CD4-positive, alpha-beta T cell treated with Interleukin-12 subunit alpha and Interleukin-12 subunit beta, for 1 hour (primary cell): Measurements from ENCODE around the gene EGR4.

Experiments
- DNase-seq: peaks from one replicate; pipeline ENCODE4 v3.0.0-alpha.2; 2020

Gene EGR4

DNA sequence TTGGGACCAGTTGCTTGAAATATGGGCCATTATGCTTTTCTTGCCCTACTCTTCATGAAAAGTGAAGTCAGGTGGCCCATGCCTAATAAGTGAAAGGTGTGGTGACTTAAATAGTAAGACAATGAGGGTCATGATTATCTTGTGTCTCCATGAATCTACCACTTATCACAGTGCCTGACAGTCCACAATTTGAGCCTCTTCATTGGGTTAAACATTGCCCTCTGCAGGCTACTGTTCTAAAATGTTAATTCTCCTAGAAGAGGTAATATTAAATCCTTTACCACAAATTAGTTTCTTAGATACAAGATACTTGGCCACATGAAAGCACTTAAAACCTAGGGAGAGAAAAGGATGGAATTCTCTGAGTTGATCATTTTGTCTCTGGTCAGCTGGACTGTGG, 4.0 kb downstream of the EGR4 start:
- DNase-seq = no peak

- DNase-seq = no peak
Measured at GRCh38 chr2:73286134-73286655, 7.2 kb downstream of the EGR4 start.

- peak; percentile 25 for DNase-seq
Measured at GRCh38 chr2:73285159-73285739, 8.1 kb downstream of the EGR4 start.

- peak; percentile 74 for DNase-seq
Measured at GRCh38 chr2:73284296-73285158, 8.8 kb downstream of the EGR4 start, which contains the start of gene FBXO41. Gene FBXO41 (minus strand): TSS chr2:73284478. CDS start chr2:73269630, 14,848 bp downstream.

DNA sequence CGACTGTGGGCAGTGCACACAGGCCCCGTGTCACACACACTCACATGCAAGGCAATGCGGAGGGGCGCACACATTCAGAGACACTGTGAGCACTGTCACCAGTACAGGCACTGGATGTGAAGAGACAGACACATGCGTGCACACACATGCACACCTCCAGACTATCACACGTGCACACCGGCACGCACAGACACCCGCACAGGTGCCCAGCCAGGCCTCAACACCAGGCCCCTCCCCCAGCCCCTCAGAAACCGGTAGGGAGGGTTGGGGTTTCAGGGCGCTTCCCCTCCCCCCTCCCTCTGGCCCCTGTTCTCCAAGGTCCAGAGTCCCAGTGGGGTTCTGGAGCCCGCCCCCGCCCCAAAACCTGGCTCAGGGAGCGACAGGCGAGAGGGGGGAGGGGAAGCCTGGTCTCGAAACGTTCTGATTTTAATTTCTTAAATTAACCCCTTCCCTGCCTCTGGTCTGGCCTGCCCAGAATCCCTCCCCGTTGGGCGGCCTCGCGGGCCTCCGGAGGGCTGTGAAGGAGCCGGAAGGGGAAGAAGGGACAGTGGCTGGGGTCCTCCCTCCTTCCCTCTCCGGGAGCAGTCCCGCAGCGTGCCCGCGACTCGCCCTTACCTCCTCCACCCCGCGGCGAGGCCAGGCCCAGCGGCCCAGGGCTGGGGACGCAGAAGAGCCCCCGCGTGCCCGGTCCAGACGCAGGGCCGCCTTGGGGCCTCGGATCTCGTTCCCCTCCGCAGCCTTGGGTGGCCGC, 9.6 kb downstream of the EGR4 start:
- DNase-seq = no peak

GRCh38 chr2:73282924-73283544, 10.3 kb downstream of the EGR4 start:
- DNase-seq = no peak

DNA sequence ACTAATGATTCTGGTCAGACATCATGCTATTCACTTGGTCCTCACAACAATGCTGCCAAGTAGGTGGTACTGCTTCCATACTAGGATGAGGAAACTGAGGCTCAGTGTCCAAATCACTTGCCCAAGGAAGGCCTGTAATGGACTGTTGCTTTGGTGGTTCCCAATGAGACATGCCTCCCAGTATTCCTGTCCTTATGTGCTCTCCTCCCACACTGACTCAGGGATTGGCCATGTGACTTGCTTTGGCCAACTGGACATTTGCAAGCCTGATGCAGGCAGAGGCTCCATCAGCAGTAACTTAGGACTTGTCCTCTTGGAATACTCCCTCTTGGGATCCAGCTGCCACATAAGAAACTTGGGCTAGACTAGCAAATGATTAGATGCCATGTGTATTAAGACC, 12.1 kb downstream of the EGR4 start:
- no peak for DNase-seq

- no peak for DNase-seq
Measured at GRCh38 chr2:73279852-73280251, 13.5 kb downstream of the EGR4 start.

DNA sequence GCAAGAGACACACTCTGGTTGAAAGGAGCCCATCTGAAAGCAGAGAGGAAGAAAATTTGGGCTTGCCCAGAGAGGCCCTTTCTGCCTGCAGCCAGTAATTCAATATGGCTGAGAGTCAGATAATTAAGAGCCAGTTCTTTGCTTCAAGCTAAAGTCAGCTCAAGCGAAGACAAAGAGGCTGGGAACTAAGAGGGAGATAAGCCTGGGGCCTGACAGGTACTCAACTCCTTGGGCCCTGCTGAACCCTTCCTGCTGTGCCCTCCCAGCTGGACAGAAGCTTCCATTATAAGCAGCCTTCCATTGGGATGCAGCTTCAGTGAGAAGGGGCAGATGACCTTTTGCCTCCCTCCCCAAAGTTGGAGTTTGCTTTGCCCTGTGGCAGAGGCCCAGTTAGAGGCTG, 21.1 kb downstream of the EGR4 start:
- no peak for DNase-seq

GRCh38 chr2:73269686-73270465, 23.5 kb downstream of the EGR4 start:
- no peak for DNase-seq

DNA sequence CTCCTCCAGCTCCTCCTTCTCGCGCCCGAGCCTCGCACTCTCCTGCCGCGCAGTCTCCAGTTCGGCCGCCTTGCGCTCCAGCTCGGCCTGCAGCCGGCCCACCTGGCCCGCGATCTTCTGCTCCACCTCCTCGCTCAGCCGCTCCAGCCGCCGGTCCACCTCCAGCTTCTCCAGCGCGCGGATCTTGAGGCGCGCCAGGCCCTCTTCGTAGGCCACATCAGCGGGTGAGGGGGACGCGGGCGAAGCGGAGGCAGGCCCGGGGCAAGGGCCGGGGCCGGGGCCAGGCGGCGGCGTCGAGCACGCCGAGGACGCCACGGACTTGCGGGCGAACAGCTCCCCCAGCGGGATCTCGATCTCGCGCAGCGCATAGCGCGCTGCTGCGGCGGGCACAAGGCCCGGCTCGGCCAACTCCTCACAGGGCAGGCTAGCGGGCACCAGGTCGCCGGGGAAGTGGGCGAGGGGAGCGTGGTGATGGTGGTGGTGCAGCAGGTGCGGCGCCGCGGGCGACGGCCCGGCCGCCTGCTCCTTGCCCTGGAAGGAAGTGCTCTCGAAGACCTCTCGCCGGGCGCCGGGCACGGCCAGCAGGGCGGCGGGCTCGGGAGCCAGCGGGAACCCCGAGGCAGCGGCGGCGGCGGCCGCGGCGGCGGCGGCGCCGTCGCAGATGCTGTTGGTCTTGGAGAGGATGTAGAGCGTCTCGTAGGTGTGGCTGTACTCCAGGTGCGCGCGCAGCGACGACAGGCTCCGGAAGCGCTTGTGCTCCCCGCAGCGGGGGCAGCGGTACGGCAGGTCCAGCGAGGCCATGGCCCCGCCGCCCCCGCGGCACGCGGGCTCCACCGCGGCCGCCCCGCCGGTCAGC, 24.3 kb downstream of the EGR4 start:
- peak; percentile 87 for DNase-seq

GRCh38 chr2:73268366-73268829, 24.9 kb downstream of the EGR4 start:
- DNase-seq = no peak

GRCh38 chr2:73267008-73267407, 26.3 kb downstream of the EGR4 start:
- DNase-seq = no peak

DNA sequence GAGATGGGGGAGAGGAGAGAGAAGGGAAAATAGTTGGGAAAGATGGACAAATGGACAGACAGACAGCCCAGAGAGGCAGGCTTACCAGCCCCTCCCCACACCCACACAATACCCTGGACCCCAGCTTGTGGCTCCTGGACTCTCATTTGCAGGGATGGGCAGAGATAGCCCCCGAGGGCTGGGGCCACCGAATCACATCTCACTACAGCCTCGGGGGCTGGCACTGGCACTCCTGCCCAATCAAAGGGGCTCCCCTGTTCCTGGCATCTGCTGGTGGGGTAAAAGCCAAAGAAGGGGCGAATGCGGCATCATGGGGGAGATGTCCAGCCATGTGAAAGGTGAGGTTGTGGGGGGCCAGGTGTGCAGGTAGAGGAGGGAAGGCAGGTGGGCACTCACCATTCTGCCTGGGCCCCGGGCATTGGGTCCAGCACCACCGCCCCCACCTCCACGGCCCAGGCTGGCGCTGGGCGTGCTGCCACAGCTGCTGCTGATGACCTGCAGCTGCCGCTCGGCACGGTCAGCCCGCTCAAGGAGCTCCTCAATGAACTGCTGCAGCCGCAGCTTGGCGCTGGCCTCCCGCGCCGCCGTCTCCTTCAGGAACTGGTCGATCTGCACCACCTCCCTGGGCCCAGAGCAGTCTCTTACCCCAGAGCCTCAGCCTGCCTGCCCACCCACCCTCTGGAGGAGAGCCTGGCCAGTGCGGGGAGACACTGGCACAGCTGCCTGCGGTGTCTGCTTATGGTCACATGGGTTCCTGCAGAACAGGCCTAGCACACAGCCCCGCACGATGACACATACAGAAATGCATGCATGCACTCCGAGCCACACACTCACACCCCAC, 27.1 kb downstream of the EGR4 start:
- no peak for DNase-seq

- no peak for DNase-seq
Measured at GRCh38 chr2:73265298-73266060, 27.9 kb downstream of the EGR4 start.

- no peak for DNase-seq
Measured at GRCh38 chr2:73264783-73265182, 28.6 kb downstream of the EGR4 start.

DNA sequence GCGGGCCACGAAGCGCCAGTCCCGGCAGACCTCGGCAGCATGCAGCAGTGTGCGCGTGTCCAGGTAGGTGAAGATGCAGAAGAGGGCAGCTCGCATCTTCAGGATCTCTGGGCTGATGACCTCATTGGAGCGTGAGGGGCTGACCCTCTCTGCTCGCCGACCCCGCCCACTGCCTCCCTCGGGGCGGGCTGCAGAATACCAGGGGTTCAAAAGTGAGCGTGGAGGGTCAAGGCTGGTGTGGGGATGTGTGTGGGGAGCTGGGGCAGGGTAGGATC, 29.1 kb downstream of the EGR4 start:
- no peak for DNase-seq

DNA sequence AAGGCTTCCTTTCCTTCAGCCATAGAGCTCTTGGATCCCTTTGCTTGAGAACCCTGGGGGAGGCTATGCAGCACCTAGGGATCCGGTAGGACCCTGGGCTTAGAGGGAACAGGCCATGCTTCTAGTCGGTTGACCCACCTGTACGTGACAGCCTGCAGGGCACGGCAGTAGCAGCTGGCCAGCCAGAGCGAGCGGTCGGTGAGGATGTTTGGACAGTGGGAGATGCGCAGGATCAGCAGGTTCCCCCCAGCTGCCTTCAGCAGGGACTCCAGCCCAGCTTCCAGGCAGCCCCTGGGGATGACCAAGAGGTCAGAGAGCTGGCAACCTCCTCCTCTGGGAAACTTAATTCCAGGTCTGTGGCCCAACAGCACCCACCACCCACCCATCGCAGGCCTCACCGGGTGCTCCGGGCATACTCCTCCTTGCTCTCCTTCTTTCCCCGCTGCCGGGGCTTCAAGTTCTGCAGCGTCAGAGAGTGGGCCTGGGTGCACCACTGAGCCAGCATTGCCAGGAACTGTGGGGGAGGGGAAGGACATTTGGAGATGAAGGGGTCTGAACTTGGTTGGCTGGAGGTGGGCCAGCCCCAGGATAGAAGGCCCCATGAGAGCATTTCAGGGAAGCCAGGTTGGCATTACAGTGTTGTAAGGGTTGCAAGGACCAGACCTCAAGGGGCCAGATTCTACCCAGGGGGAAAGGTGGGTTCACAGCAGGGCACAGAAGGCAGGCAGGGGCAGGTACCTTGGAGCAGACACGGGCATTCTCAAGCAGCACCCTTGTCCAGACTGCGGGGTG, 29.6 kb downstream of the EGR4 start:
- DNase-seq = no peak
